ENCODE measurements around the gene ATG2B. TPM values are rescaled to one million over a fixed set of nuclear protein-coding genes. Genes with fewer than 3 reads are reported as not detected.

The ATG2B gene
- polyA plus RNA-seq, 2 of the 4 experiments (the other 2 are of a cell fraction): 7.1 to 17.0 TPM

DNA sequence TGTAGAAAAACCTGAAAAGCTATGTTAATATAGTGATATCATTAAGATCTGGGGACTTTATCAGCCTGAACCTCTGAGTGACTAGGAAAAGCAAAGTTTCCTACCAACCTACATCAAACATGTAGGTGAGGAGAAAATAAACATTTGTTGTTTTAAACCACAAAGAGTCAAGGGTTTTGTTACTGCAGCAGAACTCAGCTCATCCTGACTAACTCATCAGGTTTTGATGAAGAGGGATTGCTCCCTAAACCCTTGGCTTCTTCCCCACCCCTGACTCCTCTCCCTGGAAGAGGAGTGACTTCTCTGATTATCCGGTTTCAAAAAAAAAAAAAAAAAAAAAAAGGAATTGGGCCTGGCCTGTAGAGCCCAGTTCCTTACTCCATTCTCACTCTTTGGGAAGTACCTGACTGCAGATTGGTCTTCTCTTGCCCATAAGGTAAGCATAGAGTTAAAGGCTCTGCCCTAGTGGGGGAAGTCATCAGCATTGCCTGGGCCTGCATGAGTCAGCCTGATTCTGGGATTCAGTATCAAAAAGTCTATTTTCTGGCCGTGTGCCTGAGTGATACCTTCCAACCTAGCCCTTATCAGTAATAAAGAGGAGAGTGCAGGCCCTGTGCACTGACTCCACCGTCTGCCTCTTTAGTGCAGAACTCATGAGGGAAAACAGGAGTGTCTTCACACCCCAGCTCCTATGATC is 90.2 kb downstream of the ATG2B start (continued):
- no peak for TF ChIP-seq HEYL (CRISPR knock-in tag; IDR thresholded peaks at IDR 0.05)

DNA sequence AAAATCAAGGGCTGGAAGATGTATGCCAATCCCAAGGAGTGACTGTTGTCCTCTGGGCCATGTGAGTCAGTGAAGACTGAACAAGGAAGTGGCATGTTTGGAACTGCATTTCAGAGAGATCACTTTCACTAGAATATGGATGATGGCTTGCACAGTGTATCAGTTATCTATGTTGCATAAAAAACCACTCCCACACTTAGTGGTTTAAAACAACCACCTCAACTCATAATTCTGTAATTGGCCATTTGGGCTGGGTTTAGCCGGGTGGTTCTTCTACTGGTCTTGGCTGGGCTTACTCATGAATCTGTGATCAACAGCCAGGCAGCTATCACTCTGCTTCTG is 91.7 kb downstream of the ATG2B start:
- Histone ChIP-seq H3K27ac (peak overlapping the region; percentile 82 to 92; a peak in 5 of 6 replicates), H3K4me2 (no peak overlapping the region), H3K4me3 (no peak overlapping the region), H3K4me1 (peaks cover 62% of the 10 kb centered on the region), H3K9me3 (peaks cover 21% of the 10 kb centered on the region)
- DNase-seq (ENCODE audit: low read depth in 1 of 2, low spot score in 1 of 2) (no peak), FAIRE-seq (no peak), ATAC-seq (no peak)
- ChIA-PET CTCF (interaction anchor here (1.2 to 18.7 kb wide), 6 partner anchors 10 to 273 kb away, joined by 3 to 486 read pairs (median 64); partner anchors contain the start of gene BDKRB1), POLR2A (no interaction called here)
- 91% methylated on average over 1 of the region's 1 CpG for WGBS (ENCODE audit: missing lambda C conversion rate)
- TF ChIP-seq CBX2 (IDR thresholded peaks at IDR 0.05; ENCODE audit: borderline replicate concordance, low read depth): no peak
- no peak for TF ChIP-seq RFX5 (IDR thresholded peaks at IDR 0.05)
- TF ChIP-seq SMC3 (IDR thresholded peaks at IDR 0.05): no peak
- TF ChIP-seq KDM1A (IDR thresholded peaks at IDR 0.05; ENCODE audit: low read depth): no peak
- TF ChIP-seq NR3C1 (IDR thresholded peaks at IDR 0.05): no peak
- TF ChIP-seq TP53 (CRISPR knock-in tag; IDR thresholded peaks at IDR 0.05): no peak
- TF ChIP-seq HOXB13 (CRISPR knock-in tag; IDR thresholded peaks at IDR 0.05; ENCODE audit: low read depth): no peak
- TF ChIP-seq, protein P1, sequence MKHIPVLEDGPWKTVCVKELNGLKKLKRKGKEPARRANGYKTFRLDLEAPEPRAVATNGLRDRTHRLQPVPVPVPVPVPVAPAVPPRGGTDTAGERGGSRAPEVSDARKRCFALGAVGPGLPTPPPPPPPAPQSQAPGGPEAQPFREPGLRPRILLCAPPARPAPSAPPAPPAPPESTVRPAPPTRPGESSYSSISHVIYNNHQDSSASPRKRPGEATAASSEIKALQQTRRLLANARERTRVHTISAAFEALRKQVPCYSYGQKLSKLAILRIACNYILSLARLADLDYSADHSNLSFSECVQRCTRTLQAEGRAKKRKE (CRISPR knock-in tag; IDR thresholded peaks at IDR 0.05; ENCODE audit: low read depth): no peak
- no peak for TF ChIP-seq PHF8 (IDR thresholded peaks at IDR 0.05; ENCODE audit: borderline replicate concordance, low read depth)
- TF ChIP-seq CHD2 (IDR thresholded peaks at IDR 0.05; ENCODE audit: low read length, partially characterized antibody): no peak
- no peak for TF ChIP-seq MAZ (IDR thresholded peaks at IDR 0.05; ENCODE audit: borderline replicate concordance, low read depth, low read length)

DNA sequence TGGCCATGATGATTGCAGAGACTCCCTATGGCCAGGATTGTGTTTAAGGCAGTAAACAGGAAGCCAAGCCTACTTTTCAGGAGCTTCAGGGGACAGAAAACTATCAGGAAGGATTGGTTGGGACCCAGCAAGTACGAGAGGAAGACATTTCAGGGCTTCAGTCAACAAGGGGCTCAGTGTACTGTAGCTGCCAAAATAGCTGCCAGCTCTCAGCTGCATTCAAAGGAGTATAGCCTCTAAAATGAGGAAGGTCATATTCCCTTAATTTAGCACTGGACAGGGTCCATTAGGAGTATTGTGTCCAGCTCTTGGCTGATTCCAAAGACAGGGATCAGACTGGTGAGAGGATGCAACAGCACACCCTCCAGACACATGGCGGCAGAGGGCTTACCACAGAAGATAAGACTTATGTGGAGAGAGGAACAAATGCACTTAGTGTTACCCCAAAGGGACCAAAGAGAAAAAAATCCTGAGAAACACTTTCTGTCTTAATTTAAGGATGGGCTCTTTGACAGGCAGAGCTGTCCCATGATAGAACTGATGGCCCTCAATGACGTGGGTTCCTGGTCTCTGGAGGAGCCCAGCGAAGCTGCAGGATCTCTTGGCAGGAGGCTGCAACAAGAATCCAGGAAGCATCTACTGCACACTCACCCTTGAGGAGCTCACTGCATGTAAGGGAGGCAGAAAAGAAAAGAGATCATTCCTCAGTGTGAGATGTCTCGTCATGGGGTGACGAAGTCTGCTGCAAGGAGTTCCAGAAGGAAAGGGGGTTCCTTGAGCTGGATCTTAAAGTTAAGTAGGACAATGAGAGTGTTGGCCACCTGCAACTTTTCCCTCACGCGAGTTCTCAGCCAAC is 92.3 kb downstream of the ATG2B start:
- Histone ChIP-seq H3K4me2 (no peak overlapping the region), H3K9me3 (peaks cover 21% of the 10 kb centered on the region), H3K27ac (peak overlapping the region; percentile 82 to 92; a peak in 5 of 6 replicates), H3K4me3 (no peak overlapping the region), H3K4me1 (peaks cover 62% of the 10 kb centered on the region)
- FAIRE-seq (no peak), DNase-seq (ENCODE audit: low read depth in 1 of 2, low spot score in 1 of 2) (no peak), ATAC-seq (no peak)
- POLR2A ChIA-PET: no interaction called here
- 91% methylated on average over 8 of the region's 8 CpGs for WGBS (ENCODE audit: missing lambda C conversion rate)
- TF ChIP-seq EHF (CRISPR knock-in tag; IDR thresholded peaks at IDR 0.05) (no peak), PHF8 (IDR thresholded peaks at IDR 0.05; ENCODE audit: borderline replicate concordance, low read depth) (no peak)
- CTCF ChIA-PET: interaction anchor here (1.2 to 18.7 kb wide), 5 partner anchors 9 to 169 kb away, joined by 3 to 486 read pairs (median 65); partner anchors contain the start of gene BDKRB1

DNA sequence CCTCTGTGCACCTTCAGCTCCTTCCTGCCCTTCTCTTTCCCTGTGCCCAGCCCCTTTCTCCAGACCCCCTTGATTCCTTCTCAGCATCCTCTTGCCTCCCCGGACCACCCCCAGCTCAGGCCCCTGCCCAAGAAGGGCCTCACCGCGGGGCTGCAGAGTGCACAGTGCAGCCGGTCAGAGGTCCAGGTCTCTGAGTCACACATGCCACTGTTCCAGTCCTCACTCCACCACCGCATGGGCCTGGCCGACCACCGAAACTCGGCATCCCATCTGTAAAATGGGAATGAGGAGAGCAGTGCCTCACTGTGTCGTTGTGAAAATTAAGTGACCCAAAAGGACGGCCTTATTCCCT is 93.8 kb downstream of the ATG2B start:
- 50% methylated on average over 8 of the region's 10 CpGs for WGBS (ENCODE audit: missing lambda C conversion rate)
- Histone ChIP-seq H3K9me3 (peaks cover 21% of the 10 kb centered on the region), H3K4me1 (peaks cover 51% of the 10 kb centered on the region), H3K27ac (peak overlapping the region; percentile 82 to 92), H3K4me2 (peak overlapping the region; percentile 56), H3K4me3 (no peak overlapping the region)
- ChIA-PET CTCF (interaction anchor here (0.5 to 3.1 kb wide), 7 partner anchors 12 to 271 kb away, joined by 3 to 12 read pairs (median 5); partner anchors contain the start of gene BDKRB1), POLR2A (interaction anchor here (1.4 kb wide), 1 partner anchor 23 kb away, joined by 5 read pairs; no protein-coding TSS in a partner anchor)
- FAIRE-seq (no peak), DNase-seq (ENCODE audit: low read depth in 1 of 2, low spot score in 1 of 2) (no peak), ATAC-seq (peak; percentile 48 to 68)
- TF ChIP-seq, protein P2, sequence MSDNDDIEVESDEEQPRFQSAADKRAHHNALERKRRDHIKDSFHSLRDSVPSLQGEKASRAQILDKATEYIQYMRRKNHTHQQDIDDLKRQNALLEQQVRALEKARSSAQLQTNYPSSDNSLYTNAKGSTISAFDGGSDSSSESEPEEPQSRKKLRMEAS (IDR thresholded peaks at IDR 0.05): 0 out of 2 replicates have a peak, but pooled peaks have one; percentile 19
- TF ChIP-seq FOSL2 (IDR thresholded peaks at IDR 0.05) (no peak), FOSL2 (CRISPR knock-in tag; IDR thresholded peaks at IDR 0.05) (no peak)
